Coronary artery (tissue), 2 donors: ENCODE measurements around the gene RAB36.

Experiments used
- DNase-seq: peaks from one replicate; pipeline ENCODE4 v3.0.0-alpha.2; 2017; ENCODE audit warnings: low spot score
- H3K27ac ChIP-seq, 2 donors: fragments of 200-600 bp; sonication (generic); one replicate each; pipeline ENCODE4 v1.5.1; 2016 to 2019
- H3K4me3 ChIP-seq: fragments of 200-600 bp; sonication (generic); 2 replicates; pipeline ENCODE4 v1.5.1; 2016; ENCODE audit warnings: mild to moderate bottlenecking, moderate library complexity
- TF ChIP-seq, protein P1 (sequence below): fragments of 200-600 bp; sonication (generic); IDR thresholded peaks from one replicate; pipeline ENCODE4 v1.5.1; 2019; ENCODE audit warnings: antibody characterized with exemption

The RAB36 gene

DNA sequence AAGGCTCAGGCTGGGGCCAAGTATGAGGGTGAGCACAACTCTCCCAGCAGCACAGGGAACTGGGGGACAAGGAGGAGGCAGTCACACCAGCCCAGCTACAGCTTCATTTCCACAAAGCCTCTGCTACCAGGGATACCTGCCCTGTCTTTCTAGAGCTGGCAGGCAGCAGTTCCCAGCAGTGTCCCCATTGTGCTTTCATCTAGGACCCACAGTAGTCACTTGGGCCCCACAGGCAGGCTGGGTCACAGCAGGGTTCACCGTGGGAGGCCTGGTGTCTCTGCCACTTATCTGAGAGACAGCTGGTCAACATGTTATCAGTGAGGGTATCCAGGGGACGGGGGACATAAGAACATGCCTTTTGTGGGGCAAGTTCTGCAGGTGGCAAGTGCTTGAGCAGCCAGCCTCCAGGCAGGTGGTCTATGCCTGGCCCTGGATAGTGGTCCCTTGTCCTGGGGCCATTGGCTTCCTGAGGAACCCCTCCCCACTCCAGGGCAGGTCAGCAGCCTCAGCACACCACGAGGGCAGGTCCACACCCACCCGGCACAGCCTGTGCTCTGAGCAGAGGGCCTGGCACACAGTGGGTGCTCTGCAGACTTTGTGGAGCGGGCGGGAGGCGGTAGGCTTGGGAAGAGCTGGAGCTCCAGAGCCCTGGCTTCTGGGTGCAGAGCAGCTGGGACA lies 45.0 kb upstream of the RAB36 start:
- no peak for DNase-seq
- TF ChIP-seq, protein P1, sequence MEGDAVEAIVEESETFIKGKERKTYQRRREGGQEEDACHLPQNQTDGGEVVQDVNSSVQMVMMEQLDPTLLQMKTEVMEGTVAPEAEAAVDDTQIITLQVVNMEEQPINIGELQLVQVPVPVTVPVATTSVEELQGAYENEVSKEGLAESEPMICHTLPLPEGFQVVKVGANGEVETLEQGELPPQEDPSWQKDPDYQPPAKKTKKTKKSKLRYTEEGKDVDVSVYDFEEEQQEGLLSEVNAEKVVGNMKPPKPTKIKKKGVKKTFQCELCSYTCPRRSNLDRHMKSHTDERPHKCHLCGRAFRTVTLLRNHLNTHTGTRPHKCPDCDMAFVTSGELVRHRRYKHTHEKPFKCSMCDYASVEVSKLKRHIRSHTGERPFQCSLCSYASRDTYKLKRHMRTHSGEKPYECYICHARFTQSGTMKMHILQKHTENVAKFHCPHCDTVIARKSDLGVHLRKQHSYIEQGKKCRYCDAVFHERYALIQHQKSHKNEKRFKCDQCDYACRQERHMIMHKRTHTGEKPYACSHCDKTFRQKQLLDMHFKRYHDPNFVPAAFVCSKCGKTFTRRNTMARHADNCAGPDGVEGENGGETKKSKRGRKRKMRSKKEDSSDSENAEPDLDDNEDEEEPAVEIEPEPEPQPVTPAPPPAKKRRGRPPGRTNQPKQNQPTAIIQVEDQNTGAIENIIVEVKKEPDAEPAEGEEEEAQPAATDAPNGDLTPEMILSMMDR = no peak
- no peak overlapping the region for H3K27ac ChIP-seq
- no peak overlapping the region for H3K4me3 ChIP-seq

DNA sequence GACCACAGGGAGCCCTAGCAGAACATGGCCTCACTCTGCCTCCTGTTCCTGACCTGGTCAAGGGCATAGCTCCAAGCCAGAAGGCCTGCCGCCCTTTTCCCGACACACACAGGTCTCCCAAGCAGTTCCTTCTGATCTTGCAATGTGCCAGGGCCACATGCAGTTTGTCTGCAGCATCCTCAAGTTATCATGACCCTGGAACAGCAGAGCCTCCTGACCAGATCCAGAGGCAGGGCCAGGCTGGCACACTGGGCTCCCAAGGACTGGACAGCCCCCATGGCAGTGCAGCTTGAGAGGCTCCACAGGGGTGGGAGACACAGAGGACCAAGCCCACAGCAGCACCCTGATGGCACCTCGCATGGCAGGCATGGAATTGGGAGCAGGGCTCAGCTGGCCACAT lies 43.8 kb upstream of the RAB36 start:
- Histone ChIP-seq H3K27ac (no peak overlapping the region), H3K4me3 (no peak overlapping the region)
- TF ChIP-seq, protein P1 = no peak
- DNase-seq = no peak

DNA sequence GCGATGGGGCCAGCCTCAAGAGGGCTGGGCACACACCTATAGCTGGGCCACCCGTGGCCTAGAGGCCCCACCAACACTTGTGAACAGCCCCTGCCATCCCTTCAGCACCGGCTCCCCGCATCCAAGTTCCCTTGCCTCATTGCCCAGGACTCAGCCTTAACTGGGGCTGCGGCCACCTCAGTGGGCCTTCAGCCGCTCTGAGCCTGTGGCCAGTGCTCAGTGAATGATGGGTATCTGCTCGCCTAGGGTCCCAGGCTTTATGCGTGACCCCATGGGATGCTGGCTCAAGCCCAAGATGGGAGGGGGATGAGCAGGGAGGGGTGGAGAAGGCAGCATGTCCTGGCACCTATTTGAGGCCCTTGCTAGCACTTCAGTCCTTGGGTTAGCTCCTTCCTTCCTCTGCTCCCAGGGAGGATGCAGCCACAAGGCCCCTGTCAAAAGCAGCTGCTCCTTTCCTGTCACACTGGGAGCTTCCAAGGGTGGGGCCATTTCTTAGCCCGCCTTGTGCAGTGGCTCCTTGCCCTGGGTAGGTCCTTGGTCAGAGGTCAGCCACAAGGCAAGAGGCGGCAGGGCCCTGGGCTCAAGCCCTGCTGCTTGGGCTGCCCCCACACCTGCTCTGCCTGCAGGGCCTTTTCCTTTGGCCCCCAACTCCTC lies 43.1 kb upstream of the RAB36 start:
- H3K4me3 ChIP-seq = no peak overlapping the region
- DNase-seq = no peak
- TF ChIP-seq, protein P1 = no peak
- H3K27ac ChIP-seq = no peak overlapping the region

DNA sequence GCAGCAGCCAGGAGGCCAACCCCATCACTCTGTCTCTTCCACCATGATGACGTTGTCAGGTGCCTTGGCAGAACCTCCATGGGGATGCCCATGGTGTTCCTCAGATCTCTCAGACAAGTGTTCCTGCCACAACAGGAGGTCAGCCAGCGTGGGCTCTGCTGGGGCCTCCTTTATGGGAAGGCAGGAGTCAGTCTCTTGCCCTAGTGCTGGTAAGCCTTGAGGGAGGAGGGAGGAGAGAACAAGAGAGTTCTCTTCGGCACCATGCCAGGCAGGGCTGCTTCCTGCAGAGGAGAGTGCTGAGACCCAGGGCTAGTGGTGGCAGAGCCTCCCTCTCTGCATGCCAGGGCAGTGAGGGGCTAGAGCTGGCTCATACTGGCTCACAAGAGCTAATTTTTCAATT lies 42.5 kb upstream of the RAB36 start:
- no peak for DNase-seq
- TF ChIP-seq, protein P1 = no peak
- Histone ChIP-seq H3K4me3 (no peak overlapping the region), H3K27ac (no peak overlapping the region)

DNA sequence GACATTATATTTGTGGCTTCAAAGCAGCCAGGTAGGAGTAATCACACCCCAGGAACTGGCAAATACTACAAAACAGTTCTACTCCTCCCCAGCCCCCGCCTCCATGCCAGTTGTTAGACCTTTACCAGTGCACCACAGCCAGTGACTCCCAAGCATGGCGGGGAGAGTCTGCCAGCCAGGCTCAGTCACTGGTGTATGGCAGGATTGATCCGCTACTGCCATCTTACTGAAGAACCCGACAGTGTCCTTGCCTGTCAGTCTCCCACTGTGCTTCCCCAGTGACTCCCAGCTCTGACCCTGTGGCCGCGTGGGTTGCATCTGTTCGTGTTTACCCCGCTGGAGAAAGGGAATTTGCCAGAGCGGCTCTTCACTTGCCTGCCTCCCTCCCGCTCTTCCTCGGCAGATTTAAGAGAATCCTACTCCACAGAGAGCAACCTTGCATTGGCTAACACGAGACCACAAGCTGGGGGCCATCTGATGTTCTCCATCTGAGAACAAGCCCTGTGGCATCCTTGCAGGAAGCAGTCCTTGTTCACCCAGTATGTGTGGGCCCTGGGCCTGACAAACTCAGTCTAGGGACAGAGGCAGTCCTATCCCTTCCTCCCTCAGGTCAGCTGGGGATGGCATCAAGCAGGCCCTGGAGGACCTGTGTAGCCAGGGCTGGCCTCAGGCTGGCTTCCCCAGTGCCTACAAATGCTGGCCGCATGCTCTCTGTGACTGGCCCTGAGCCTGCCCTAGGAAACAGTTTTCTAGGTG lies 41.9 kb upstream of the RAB36 start:
- no peak for DNase-seq
- Histone ChIP-seq H3K27ac (no peak overlapping the region), H3K4me3 (no peak overlapping the region)
- TF ChIP-seq, protein P1 = no peak

DNA sequence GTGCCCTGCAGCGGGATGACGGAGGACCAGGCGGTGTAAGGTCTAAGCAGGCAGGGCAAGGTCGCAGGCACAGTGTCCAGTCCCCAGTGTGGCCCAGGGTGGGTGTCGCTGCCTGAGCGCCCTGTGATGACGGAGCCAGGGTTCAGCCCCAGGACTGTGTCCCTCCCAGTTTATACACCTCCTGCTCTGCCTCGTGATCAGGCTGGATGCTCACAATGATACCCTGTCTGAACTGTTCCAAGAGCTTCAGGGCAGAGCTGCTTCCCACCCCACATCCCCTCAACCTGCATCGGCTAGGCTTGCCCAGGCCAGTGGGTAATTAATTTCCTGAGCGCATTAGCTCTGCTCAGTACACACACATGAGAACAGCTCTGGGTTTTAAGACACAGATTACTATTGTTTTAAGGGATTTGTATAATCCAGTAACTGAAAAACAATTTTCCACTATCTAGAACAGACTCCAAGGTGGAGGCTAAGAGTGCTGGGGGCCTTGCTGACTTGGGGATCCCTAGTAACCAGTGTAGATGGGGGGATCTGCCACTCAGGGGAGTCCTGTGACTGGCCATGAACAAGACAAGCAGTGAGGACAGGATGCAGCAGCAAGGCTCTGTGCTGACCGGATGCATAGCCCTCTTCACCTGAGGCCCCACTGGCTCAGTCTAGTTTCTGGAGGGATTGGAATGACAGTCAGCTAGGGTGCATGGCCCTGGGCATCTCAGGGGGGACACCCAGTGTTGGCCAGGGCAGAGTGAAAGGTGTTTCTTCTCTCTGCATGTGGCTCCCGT lies 40.9 kb upstream of the RAB36 start:
- no peak overlapping the region for H3K27ac ChIP-seq
- H3K4me3 ChIP-seq = no peak overlapping the region
- TF ChIP-seq, protein P1 = no peak
- DNase-seq = no peak
